Choroid plexus epithelial cell (primary cell): Measurements from ENCODE around the gene FNTB.

ENCODE experiments used
- DNase-seq: peaks from one replicate; pipeline ENCODE4 v3.0.0-alpha.2; 2010; ENCODE audit warnings: low read depth
- H3K4me3 ChIP-seq: 2 replicates; pipeline ENCODE4 v1.5.1; 2011; ENCODE audit warnings: low read depth, mild to moderate bottlenecking, control low read depth, low read length, moderate library complexity
- CTCF ChIP-seq: conservative IDR thresholded peaks from 2 replicates; pipeline ENCODE4 v1.5.1; 2011; ENCODE audit warnings: low read depth, mild to moderate bottlenecking, control low read depth, inconsistent platforms, low read length, moderate library complexity

Gene FNTB

GRCh38 chr14:64942531-64943111 is 44.1 kb upstream of the FNTB start, which contains the start of gene GPX2:
GPX2 (minus strand) TSS chr14:64942745; CDS start chr14:64942726, 19 bp downstream.
- no peak for DNase-seq
- no peak for TF ChIP-seq CTCF
- H3K4me3 ChIP-seq, result no peak within 1 kb of the TSS

GRCh38 chr14:64943556-64943955 is 43.1 kb upstream of the FNTB start:
- no peak overlapping the region for H3K4me3 ChIP-seq
- no peak for TF ChIP-seq CTCF
- DNase-seq, result no peak

GRCh38 chr14:64944041-64944440 is 42.7 kb upstream of the FNTB start:
- TF ChIP-seq CTCF, result no peak
- DNase-seq, result no peak
- H3K4me3 ChIP-seq, result no peak overlapping the region

GRCh38 chr14:64944861-64945260 is 41.8 kb upstream of the FNTB start:
- H3K4me3 ChIP-seq, result no peak overlapping the region
- no peak for DNase-seq
- TF ChIP-seq CTCF, result no peak

GRCh38 chr14:64945431-64946178 is 41.1 kb upstream of the FNTB start:
- no peak for TF ChIP-seq CTCF
- DNase-seq, result no peak
- no peak overlapping the region for H3K4me3 ChIP-seq

- H3K4me3 ChIP-seq, result no peak overlapping the region
- no peak for TF ChIP-seq CTCF
- DNase-seq, result no peak
Observed at GRCh38 chr14:64946310-64947045, 40.2 kb upstream of the FNTB start.
